Ascending aorta (tissue), 2 donors: ENCODE results near the gene NHERF2. TPM values are rescaled to one million over a fixed set of nuclear protein-coding genes. Genes with fewer than 3 reads are reported as not detected.
A peak's percentile ranks its signal among the peaks of the same experiment; 100 is the strongest.

ENCODE experiments used
- DNase-seq, 2 donors: peaks; one replicate each; pipeline ENCODE4 v3.0.0-alpha.2; 2019; ENCODE audit warnings: low spot score in 2 of 2
- H3K27ac ChIP-seq, 2 donors: fragments of 200-600 bp; sonication (generic); one replicate each; pipeline ENCODE4 v1.5.1; 2016 to 2017; ENCODE audit warnings: mild to moderate bottlenecking in 1 of 2
- H3K27me3 ChIP-seq: fragments of 200-600 bp; sonication (generic); one replicate; pipeline ENCODE4 v1.5.1; 2017
- H3K36me3 ChIP-seq, 2 donors: fragments of 200-600 bp; sonication (generic); one replicate each; pipeline ENCODE4 v1.5.1; 2016
- H3K4me1 ChIP-seq, 2 donors: fragments of 200-600 bp; sonication (generic); one replicate each; pipeline ENCODE4 v1.5.1; 2016 to 2017; ENCODE audit warnings: mild to moderate bottlenecking in 1 of 2
- H3K4me3 ChIP-seq, 2 donors: fragments of 200-600 bp; sonication (generic); one replicate each; pipeline ENCODE4 v1.5.1; 2016 to 2017; ENCODE audit warnings: mild to moderate bottlenecking in 1 of 2
- H3K9me3 ChIP-seq, 2 donors: fragments of 200-600 bp; sonication (generic); one replicate each; pipeline ENCODE4 v1.5.1; 2016
- intact Hi-C: fragments of 100-400 bp; cut with DNase I; formaldehyde crosslinking; loops from one replicate; pipeline ENCODE4 v1.15.1; 2023
- total RNA-seq: library from RNA; depleted of rRNA; stranded (reverse); fragments of >200 nt; gene quantifications from one replicate; pipeline ENCODE4 v1.1.0, GENCODE V29; 2016
- TF ChIP-seq, protein P1 (sequence below), 3 experiments: fragments of 200-600 bp in 2 of 3; fragments of 450-650 bp in 1 of 3; sonication (generic) in 2 of 3; IDR thresholded peaks; one replicate each; pipeline ENCODE4 v1.5.1; 2016 to 2019; ENCODE audit warnings: antibody characterized with exemption in 3 of 3, mild to moderate bottlenecking in 1 of 3, moderate library complexity in 1 of 3

Gene NHERF2
- total RNA-seq, 1 donor from 2014 or later = 123 TPM

DNA sequence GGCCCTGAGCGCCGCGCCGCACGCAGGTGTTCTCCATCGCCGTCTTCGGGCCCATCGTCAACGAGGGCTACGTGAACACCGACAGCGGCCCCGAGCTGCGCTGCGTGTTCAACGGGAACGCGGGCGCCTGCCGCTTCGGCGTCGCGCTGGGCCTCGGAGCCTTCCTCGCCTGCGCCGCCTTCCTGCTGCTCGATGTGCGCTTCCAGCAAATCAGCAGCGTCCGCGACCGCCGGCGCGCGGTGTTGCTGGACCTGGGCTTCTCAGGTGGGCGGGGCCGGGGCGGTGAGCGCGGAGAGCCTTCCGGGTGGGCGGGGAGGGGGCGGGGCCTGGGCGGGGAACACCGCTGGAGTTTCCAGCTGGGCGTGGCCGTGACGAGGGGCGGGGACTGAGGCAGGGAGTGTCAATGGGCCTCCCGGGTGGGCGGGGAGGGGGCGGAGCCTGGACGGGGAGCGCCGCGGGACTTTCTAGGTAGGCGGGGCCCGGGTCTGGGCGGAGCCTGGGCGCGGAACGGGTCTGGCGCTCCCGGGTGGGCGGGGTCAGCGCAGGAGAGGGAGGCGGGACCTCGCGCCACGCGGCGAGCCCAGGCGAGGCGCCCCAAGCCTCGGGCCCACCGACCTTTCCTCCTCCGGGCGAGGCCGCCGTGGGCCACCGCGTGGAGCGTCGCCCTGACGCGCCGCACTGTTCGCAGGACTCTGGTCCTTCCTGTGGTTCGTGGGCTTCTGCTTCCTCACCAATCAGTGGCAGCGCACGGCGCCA is 34.6 kb upstream of the NHERF2 start:
- intact Hi-C loops = no loop called here
- TF ChIP-seq, protein P1, sequence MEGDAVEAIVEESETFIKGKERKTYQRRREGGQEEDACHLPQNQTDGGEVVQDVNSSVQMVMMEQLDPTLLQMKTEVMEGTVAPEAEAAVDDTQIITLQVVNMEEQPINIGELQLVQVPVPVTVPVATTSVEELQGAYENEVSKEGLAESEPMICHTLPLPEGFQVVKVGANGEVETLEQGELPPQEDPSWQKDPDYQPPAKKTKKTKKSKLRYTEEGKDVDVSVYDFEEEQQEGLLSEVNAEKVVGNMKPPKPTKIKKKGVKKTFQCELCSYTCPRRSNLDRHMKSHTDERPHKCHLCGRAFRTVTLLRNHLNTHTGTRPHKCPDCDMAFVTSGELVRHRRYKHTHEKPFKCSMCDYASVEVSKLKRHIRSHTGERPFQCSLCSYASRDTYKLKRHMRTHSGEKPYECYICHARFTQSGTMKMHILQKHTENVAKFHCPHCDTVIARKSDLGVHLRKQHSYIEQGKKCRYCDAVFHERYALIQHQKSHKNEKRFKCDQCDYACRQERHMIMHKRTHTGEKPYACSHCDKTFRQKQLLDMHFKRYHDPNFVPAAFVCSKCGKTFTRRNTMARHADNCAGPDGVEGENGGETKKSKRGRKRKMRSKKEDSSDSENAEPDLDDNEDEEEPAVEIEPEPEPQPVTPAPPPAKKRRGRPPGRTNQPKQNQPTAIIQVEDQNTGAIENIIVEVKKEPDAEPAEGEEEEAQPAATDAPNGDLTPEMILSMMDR (IDR thresholded peaks at IDR 0.05) = no peak
- H3K36me3 ChIP-seq = peaks cover 0 to 5% of the 10 kb centered on the region in 2 donors
- peaks cover 13 to 23% of the 10 kb centered on the region in 2 donors for H3K4me1 ChIP-seq
- no peak overlapping the region for H3K27ac ChIP-seq
- no peaks in the 10 kb centered on the region for H3K9me3 ChIP-seq
- DNase-seq = peak; percentile 75 to 93
- H3K27me3 ChIP-seq = peaks cover 16% of the 10 kb centered on the region
- peak overlapping the region; percentile 54 to 65 for H3K4me3 ChIP-seq

- H3K27me3 ChIP-seq = peaks cover 16% of the 10 kb centered on the region
- peaks cover 2 to 12% of the 10 kb centered on the region in 2 donors for H3K36me3 ChIP-seq
- DNase-seq = no peak
- no peaks in the 10 kb centered on the region for H3K9me3 ChIP-seq
- H3K4me3 ChIP-seq = peak overlapping the region; percentile 54 to 65
- TF ChIP-seq, protein P1 (IDR thresholded peaks at IDR 0.05) = no peak
- H3K27ac ChIP-seq = no peak overlapping the region
- peaks cover 13 to 23% of the 10 kb centered on the region in 2 donors for H3K4me1 ChIP-seq
- intact Hi-C loops = no loop called here
These were observed 33.9 kb upstream of the NHERF2 start for GRCh38 chr16:1992704-1993317.

DNA sequence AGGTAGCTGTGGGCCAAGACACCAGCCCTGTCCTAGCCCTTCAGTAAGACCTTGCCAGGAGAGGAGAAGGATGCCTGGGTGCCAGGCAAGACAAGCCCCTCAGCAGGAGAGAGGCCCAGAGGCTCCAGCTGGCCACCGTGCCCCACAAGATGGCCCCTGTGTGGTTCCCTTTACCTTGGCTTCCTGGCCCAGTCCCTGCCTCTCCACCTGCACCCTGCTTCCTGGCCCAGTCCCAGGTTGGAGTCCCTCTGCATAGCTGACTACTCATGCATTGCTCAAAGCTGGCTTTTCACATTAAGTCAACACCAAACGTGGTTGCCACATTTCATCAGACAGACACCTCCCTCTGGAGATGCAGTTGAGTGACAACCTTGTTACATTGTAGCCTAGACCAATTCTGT is 33.0 kb upstream of the NHERF2 start:
- intact Hi-C loops = no loop called here

GRCh38 chr16:1997494-1998359 is 29.0 kb upstream of the NHERF2 start:
- H3K9me3 ChIP-seq = no peaks in the 10 kb centered on the region
- peaks cover 48 to 61% of the 10 kb centered on the region in 2 donors for H3K36me3 ChIP-seq
- peaks cover 0 to under 1% of the 10 kb centered on the region in 2 donors for H3K4me1 ChIP-seq
- intact Hi-C loops = no loop called here
- H3K27me3 ChIP-seq = no peaks in the 10 kb centered on the region
- no peak overlapping the region for H3K27ac ChIP-seq
- TF ChIP-seq, protein P1 (IDR thresholded peaks at IDR 0.05) = no peak
- DNase-seq = no peak
- H3K4me3 ChIP-seq = no peak overlapping the region

More for the DNA sequence above, 33.0 kb upstream of the NHERF2 start:
- TF ChIP-seq, protein P1 (IDR thresholded peaks at IDR 0.05) = no peak
- peaks cover 11 to 21% of the 10 kb centered on the region in 2 donors for H3K36me3 ChIP-seq
- no peak for DNase-seq
- H3K27ac ChIP-seq = no peak overlapping the region
- H3K4me3 ChIP-seq = no peak overlapping the region
- no peaks in the 10 kb centered on the region for H3K9me3 ChIP-seq
- peaks cover 13 to 23% of the 10 kb centered on the region in 2 donors for H3K4me1 ChIP-seq
- peaks cover 16% of the 10 kb centered on the region for H3K27me3 ChIP-seq

DNA sequence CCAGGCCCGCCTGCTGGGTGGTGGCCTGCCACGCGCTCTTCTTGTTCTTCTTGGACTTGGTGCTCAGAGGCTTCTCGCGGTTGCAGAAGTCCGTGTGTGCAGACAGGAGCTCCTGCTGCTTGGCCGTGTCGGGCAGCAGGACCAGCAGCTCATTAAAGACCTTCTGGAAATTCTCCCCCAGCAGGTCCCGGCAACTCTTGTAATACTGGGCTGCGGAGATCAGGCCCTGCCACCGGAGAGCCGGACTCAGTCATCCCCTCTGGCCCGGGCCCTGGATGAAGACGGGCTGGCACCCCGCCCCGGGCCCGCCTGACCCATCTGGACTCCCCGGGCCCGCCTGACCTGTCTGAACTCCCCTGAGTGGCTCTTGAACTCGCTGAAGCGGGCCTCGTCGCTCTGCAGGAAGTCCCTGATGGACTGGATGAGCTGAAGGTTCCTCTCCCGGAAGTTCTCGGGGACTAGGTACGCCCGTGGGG is 28.3 kb upstream of the NHERF2 start:
- intact Hi-C loops = no loop called here
- TF ChIP-seq, protein P1 (IDR thresholded peaks at IDR 0.05) = no peak
- no peaks in the 10 kb centered on the region for H3K27me3 ChIP-seq
- peaks cover 54 to 68% of the 10 kb centered on the region in 2 donors for H3K36me3 ChIP-seq
- no peak overlapping the region for H3K27ac ChIP-seq
- no peaks in the 10 kb centered on the region for H3K9me3 ChIP-seq
- DNase-seq = no peak
- H3K4me3 ChIP-seq = no peak overlapping the region
- no peaks in the 10 kb centered on the region for H3K4me1 ChIP-seq
